Calu3 (cell line): ENCODE data around the gene CYB5D1. TPM values are rescaled to one million over a fixed set of nuclear protein-coding genes. Genes with fewer than 3 reads are reported as not detected.
A peak's percentile ranks its signal among the peaks of the same experiment; 100 is the strongest.

ENCODE experiments used
- BruUV-seq: library from RNA; stranded (reverse); fragments of 400-500 nt; replicated peaks from 2 replicates; lab custom pipeline; 2021; lab: Mats Ljungman, UMichigan
- CTCF ChIA-PET: fragments of 300-600 bp; sonication (Branson Sonifier 250); formaldehyde crosslinking; loops from one replicate; lab custom pipeline; 2022; ENCODE audit warnings: antibody characterized with exemption; lab: Charles Lee
- DNase-seq: peaks from one replicate; pipeline ENCODE4 v3.0.0; 2022
- H3K27ac Mint-ChIP-seq: one replicate; pipeline ENCODE4 v1.8.0; 2022; ENCODE audit warnings: mixed read lengths; ENCODE audit not compliant: unreplicated experiment
- H3K27me3 Mint-ChIP-seq: one replicate; pipeline ENCODE4 v1.8.0; 2022; ENCODE audit warnings: mixed read lengths; ENCODE audit not compliant: unreplicated experiment
- H3K36me3 Mint-ChIP-seq: one replicate; pipeline ENCODE4 v1.8.0; 2022; ENCODE audit warnings: mild to moderate bottlenecking, moderate library complexity, mixed read lengths; ENCODE audit not compliant: insufficient read depth, unreplicated experiment
- H3K4me1 Mint-ChIP-seq: one replicate; pipeline ENCODE4 v1.8.0; 2022; ENCODE audit warnings: mild to moderate bottlenecking, low read depth, mixed read lengths; ENCODE audit not compliant: unreplicated experiment
- H3K4me3 Mint-ChIP-seq: one replicate; pipeline ENCODE4 v1.8.0; 2022; ENCODE audit warnings: mild to moderate bottlenecking, low read depth, moderate library complexity, mixed read lengths; ENCODE audit not compliant: unreplicated experiment
- H3K9me3 Mint-ChIP-seq: one replicate; pipeline ENCODE4 v1.8.0; 2022; ENCODE audit warnings: low read depth, mixed read lengths; ENCODE audit not compliant: unreplicated experiment
- CTCF ChIP-seq: fragments of 200-600 bp; IDR thresholded peaks from one replicate; pipeline ENCODE4 v1.8.0; 2022; ENCODE audit warnings: antibody characterized with exemption; ENCODE audit not compliant: unreplicated experiment
- intact Hi-C: fragments of 100-400 bp; cut with micrococcal nuclease; formaldehyde crosslinking; loops from one replicate; pipeline ENCODE4 v1.10.0; 2022; ENCODE audit not compliant: unreplicated experiment
- total RNA-seq: library from RNA; stranded (reverse); gene quantifications from 2 replicates; pipeline ENCODE4 v1.2.3, GENCODE V29; 2022

CYB5D1 gene
- total RNA-seq, 1 experiment from 2014 or later = 8.0 TPM

- peak; percentile 90 for DNase-seq
- Mint-ChIP-seq H3K9me3 (no peaks in the 10 kb centered on the region), H3K36me3 (peaks cover 87% of the 10 kb centered on the region), H3K4me3 (peak overlapping the region; percentile 96), H3K4me1 (peaks cover 20% of the 10 kb centered on the region), H3K27me3 (no peaks in the 10 kb centered on the region), H3K27ac (peak overlapping the region; percentile 97)
- intact Hi-C loops = no loop called here
- BruUV-seq = no TSS peak
- no peak for TF ChIP-seq CTCF
- CTCF ChIA-PET = interaction anchor here (0.8 to 1.8 kb wide), 4 partner anchors 9 to 19 kb away, joined by 3 to 7 read pairs (median 4); partner anchors contain the start of gene NAA38
These were observed 13.3 kb upstream of the CYB5D1 start for GRCh38 chr17:7844292-7845154.

GRCh38 chr17:7845359-7846062 is 12.3 kb upstream of the CYB5D1 start:
- Mint-ChIP-seq H3K27ac (peak overlapping the region; percentile 97), H3K9me3 (no peaks in the 10 kb centered on the region), H3K4me3 (peak overlapping the region; percentile 96), H3K27me3 (no peaks in the 10 kb centered on the region), H3K4me1 (peaks cover 12% of the 10 kb centered on the region), H3K36me3 (peaks cover 86% of the 10 kb centered on the region)
- BruUV-seq = no TSS peak
- CTCF ChIA-PET = interaction anchor here (0.8 to 1.1 kb wide), 3 partner anchors 11 to 20 kb away, joined by 3 to 5 read pairs (median 3); partner anchors contain the start of gene NAA38
- no peak for TF ChIP-seq CTCF
- DNase-seq = no peak
- intact Hi-C loops = no loop called here

- Mint-ChIP-seq H3K9me3 (no peaks in the 10 kb centered on the region), H3K4me1 (peaks cover 5% of the 10 kb centered on the region), H3K4me3 (peak overlapping the region; percentile 96), H3K36me3 (peaks cover 86% of the 10 kb centered on the region), H3K27ac (peak overlapping the region; percentile 76), H3K27me3 (no peaks in the 10 kb centered on the region)
- CTCF ChIA-PET = no interaction called here
- no peak for TF ChIP-seq CTCF
- intact Hi-C loops = no loop called here
- no TSS peak for BruUV-seq
- no peak for DNase-seq
These were observed 11.6 kb upstream of the CYB5D1 start for GRCh38 chr17:7846063-7846735.
